GM19397 (cell line): ENCODE results near the gene SMAD2.
"Not testable (repeated sequence)": the region's sequence is repeated elsewhere in the genome, so short reads cannot be mapped to it uniquely, and the experiment has no call there.

ENCODE experiments used
- ATAC-seq: cut with Tn5 transposase; IDR thresholded peaks from one replicate; pipeline ENCODE4 v1.9.1; 2021; ENCODE audit warnings: mild to moderate bottlenecking, moderate library complexity; ENCODE audit not compliant: unreplicated experiment

The SMAD2 gene

DNA sequence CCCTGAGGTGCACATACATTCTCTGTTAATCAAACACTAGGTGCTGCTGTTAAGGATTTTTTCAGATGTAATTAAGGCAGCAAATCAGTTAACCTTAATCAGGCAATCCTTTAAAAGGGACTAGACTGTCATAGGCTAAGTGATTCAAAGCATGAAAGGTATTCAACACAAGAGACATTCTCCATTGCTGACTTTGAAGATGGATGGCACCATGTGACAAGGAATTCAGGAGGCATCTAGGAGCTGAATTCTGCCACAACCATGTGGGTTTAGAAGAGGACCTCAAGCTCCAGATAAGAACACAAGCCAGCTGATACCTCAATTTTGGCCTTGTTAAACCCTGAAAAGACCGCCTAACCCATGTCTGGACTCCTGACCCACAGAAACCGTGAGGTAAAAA is 84.0 kb downstream of the SMAD2 start:
- no peak for ATAC-seq

DNA sequence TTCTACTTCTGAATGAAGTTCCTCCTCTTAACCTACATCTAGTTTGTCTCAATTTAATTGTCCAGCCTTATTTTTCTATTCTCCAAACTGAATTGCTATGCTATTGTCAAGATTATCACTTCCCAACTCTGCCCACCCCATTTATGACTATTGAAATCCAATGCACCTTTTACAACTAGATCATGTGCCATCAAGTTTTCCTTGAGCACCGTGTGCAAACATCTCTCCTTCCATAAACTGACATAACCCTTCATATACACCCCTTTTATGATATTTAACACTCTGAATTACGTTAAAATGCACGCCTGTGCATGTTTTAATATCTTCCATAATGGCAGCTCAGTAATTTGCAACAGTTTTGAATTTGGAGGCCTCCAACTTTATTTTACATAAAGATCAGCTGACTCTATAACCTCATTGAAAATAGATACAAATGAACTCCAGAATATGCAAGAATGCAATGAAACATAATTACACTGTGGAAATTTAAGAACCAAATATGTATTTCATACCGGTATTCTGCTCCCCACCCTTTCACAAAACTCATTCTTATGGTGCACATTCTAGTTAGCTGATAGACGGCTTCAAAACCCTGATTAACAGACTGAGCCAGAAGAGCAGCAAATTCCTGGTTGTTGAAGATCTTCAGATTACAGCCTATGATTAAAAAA is 85.5 kb downstream of the SMAD2 start:
- no peak for ATAC-seq

DNA sequence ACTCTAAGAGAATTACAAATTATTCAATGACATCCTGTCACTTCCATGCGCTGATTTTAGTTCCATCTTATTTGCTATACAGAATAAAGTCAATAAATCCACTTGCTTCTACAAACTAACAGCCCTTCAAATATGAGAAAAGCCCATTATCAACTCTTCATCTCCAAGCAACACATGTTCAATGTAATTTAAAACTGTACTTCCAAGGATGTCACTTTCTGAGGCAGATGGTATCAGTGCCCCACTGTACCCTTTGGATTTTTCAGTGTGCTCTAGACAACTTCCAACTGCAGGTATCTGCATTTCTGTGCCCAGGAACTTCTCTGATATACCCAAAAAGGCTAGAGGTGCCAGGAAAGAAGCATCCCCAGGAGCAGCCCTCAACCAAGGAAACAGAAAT is 87.6 kb downstream of the SMAD2 start:
- ATAC-seq = no peak

DNA sequence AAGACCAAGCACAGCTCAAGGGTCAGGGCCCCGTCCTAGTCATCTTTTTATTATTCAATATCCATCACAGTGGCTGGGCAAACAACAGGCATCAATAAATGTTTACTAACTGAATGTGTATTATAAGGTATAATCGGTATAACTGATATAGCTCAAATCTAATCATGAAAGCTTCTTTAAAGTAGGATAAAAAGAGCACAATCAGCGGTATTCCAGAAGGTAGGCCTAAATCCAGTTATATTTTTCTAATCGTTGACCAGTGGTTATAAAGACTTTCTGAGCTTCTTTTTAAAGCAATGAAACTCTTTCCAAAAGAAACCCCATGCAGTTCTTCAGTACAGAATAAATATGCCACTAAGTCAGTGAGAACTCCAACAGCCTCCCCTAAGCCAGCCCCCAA is 92.1 kb downstream of the SMAD2 start:
- ATAC-seq = no peak

DNA sequence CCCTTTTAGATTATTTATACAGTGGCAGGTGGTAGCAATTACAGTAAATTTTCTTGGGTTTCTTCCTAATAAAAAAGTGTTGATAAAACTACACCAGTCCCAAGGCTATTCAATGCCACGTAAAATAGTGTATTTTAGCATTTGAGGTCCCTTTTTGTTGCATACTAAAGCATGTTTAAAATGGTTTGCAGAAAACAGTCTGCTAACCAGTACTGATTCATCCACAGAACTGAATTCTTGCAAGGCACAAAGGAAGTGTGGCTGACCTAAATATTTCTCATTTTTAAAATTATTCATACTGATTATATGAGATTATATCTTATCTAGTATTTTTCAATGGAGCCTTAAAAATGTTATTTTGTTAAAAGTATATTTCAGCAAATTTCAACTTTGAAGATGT is 98.1 kb downstream of the SMAD2 start:
- ATAC-seq = no peak

DNA sequence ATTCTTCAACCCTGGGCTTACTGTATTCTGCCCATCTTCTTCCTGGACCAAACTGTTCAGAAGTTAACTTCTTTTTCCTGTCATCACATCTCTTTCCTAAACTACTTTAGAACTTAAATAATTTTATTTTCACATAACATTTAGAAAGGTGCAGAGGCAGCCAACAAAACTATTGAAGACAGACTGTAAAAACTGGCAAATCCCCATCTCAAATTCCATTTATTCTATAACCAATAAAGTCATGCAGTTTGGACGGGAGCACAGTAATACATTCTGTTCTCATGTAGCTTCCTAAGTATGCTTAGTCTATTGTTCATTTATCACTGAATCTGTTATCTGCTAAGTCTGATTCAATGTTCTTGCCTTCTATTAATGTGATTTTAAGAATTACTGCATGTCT is 99.1 kb downstream of the SMAD2 start:
- ATAC-seq = no peak

DNA sequence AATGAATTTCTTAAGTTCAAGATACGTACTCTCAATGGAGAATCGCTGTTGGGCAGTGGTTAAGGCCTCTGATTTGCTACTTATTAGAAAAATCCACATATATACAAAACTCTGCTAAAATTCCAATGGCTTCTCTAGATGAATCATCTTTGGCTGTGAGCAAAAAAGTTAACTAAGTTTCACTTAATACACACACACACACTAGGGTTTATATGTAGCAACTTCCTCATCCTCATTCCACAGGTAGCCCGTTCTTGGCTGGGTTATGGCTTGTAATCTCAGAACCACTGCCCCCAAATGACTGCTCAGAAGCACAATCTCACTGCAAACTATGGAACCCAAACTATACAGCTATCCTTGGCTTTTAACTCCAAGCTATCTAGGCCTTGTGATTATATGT is 99.7 kb downstream of the SMAD2 start:
- no peak for ATAC-seq

DNA sequence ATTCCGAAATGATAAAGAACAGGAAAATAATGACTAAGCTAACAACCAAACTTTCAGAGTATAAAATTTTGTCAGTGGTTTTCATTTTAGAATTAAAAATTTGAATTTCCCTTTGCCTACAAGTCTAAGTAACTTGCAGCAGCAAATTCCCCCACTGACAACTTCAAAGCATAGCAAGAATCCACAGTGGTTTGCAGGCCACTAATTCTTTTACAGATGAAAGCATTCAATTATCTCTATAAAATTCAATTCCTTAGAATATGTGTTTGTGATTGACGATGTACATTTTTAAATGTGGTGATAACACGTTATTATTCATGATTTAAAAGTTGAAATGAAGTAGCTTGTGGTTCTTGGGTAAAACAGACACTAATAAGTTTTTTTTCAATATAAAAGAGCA is 100.6 kb downstream of the SMAD2 start:
- no peak for ATAC-seq

DNA sequence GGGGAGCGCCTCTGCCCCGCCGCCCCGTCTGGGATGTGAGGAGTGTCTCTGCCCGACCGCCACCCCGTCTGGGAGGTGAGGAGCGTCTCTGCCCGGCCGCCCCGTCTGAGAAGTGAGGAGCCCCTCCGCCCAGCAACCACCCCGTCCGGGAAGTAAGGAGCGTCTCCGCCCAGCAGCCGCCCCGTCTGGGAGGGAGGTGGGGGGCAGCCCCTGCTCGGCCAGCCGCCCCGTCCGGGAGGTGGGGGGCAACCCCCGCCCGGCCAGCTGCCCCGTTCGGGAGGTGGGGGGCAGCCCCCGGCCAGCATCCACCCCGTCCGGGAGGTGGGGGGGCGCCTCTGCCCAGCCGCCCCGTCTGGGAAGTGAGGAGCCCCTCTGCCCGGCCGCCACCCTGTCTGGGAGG is 102.4 kb downstream of the SMAD2 start:
- not testable (repeated sequence) for ATAC-seq

DNA sequence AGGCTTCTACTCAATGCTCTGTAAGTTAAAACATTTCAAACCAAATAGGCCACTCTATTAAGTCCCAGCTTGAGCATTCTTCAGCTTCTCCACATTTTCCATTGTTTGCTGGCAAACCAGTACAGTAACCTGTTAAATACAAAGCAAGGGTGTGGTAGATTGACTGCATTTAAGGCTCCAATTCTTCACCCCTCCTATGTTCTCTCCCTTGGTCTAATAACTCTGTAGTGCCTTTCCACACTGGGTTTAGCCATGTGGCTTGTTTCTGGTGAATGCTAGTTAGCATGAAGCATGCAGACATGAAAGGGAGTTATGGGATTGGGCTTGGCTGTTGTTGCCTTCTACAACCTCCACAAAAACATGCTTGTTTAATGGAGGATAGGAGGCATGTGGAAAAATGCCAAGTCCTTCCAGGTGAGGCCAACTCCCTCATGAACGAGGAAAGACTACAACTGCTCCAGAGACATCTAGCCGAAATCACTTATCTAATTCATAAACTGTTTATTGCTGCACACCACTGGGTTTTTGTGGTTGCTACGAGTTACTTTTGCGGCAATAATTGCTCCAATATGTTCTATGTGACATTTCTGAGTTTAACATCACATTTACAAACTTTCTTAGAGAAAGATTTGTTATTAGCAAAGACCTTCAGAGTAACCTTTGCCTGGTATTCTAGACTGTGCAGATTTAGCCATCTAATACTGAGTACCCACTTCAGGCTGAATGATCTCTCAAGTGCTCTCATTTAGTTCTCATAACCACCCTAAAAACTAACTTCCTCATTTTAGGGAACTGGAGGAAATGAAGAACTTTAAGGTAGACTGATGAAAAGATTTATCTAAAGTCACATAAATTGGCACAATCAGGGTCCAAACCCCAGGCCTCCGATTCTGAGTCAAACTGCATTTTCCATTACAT is 104.0 kb downstream of the SMAD2 start:
- no peak for ATAC-seq

DNA sequence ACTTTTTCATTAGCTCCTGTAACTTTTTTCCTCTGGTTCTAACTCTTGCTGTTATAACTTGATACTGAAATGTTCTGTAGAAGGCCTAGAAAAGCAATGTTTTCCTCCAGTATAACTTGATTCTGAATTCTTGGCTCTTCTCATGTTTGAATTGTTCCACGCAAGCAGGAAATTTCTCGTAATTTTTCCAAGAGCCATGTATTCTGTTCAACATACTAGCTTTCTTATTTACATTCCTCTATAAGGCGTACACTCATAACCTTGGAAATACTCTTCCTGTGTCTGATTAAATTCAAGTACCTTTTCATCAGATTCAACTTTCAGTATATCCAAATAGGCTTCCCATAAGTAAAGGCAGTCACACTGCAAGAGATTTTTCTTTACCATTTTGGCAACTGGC is 109.1 kb downstream of the SMAD2 start:
- no peak for ATAC-seq

DNA sequence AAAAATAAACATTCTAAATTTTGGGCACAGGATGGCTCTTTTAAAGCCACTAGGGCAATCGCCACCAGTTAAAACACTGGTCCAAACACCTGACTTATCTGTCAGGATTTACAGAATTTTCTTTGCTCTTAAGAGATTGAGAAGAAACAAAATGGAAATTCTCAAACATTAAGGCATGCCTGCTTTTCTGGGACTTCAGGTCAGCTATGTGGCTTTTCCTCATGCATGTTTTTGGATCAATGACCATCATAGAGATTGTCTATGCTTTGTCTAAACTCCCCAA is 112.7 kb downstream of the SMAD2 start:
- no peak for ATAC-seq

DNA sequence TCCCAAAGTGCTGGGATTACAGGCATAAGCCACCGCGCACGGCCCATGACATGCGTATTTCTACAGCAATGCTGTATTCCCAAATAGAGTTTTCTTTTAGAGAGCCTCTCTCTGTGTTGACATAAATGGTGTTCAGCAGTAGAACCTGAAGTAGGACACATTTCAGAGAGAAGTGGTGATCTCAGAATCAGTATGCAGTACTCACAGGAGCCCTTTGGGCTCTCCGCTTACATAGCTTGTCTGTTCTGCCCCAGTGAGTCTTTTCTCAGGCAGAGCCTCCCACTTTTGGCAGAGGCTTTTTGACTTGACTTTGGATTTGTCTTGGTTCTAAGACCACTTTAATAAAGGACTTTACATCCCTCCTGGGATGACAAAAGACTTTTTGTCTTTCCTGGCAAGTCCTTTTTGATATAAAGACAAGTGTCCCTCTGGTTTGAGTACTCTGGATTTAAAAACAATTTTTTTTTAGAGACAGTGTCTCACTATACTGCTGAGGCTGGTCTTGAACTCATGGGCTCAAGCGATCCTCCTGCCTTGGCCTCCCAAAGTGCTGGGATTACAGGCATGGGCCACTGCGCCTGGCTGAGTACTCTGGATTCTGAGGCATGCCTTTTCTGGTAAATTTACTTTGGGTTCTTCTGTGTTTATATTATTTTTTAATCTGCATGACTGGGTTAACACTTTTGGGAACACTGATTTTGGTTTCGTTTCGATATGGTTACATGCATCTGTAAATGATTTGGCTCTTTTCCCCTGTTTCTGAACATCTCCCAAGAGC is 113.3 kb downstream of the SMAD2 start:
- no peak for ATAC-seq

DNA sequence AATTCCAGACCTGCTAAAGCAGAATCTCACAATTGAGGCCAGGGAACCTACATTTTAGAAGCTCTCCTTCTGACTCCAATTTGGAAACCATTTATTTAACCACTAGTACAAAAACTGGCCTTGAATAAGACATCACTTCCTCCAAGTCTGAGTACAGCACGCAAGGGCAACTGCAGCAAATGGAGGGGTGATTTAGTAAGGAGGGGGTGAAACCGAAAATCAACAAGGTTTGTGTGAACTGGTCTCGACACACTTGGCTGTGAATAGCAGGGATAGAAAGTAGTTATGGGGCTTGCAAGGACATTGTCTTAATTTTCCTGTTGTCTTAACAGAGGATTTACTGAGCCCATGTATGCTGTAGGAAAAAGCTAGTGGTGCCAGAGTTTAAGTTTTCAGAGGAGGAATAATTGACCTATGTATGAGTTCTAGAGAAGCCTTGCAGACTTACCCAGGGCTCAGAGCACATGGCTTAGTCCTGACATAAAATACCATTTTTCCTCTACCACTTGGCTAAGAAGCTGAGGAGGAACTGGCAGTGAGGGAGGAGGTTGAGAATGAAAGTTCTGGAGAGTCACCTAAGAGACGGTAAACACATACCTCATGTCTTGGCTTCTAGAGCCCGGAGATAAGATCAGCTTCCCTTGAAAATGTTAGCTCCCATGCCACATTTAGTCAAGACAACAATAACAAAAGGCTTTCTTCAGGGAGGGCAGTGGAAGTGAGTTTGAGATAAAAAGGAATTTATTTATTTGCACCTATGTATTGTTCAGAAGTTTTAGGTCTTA is 114.8 kb downstream of the SMAD2 start:
- no peak for ATAC-seq

DNA sequence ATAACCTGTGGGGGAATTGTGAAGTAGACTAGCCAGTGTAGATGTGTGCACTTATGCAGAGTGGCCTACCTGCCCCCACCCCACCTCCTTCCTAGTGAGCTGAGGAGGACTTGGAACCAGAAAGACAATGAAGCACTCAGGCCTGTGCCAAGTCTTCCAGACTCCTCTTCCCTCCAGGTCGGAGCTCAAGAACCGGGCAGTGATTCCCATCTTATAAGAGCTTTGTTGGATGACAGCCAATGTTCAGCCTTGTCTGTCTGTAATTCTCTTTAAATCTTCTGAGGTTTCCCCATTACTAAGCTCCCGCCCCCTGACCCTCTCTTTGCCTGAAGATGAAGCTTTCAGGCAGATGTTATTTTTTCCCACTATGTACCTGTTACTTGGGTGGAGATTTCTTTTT is 121.0 kb downstream of the SMAD2 start:
- ATAC-seq = no peak

DNA sequence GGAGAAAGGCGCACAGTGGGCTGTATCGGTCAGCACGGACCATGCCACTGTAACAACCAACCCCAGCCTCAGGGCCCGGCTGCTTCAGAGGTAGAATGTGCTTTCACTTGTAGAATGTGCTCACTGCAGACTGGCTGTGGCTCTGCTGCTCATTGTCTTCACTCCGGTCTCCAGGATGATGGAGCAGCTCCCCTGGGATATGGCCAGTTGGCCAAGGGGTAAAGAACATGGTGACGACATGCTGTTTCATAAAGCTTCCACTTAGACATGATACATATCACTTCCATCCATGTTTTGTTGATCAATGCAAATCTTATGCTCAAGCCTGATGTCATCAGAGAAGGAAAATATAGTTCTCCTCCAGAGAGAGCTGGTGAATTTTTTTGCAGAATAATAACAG is 127.7 kb downstream of the SMAD2 start:
- no peak for ATAC-seq

DNA sequence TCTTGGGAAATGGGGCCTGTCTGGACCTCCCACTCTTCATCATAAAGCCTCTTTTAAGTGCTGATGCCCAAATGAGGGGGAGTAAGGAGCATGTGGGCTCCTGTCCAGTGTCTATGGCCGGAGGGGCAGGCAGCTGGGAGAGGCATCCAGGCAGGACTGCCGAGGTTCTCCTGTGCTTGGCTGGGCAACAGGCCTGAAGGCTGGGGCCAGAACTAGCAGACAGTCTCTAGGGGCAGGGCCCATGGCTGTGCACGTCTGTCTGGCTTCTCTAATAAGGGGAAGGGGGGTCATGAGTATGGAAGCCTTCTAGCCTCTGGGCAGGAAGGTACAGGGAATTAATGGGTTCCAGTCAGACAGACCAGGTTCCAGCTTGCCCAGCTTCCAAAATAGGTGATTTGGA is 128.6 kb downstream of the SMAD2 start:
- no peak for ATAC-seq

DNA sequence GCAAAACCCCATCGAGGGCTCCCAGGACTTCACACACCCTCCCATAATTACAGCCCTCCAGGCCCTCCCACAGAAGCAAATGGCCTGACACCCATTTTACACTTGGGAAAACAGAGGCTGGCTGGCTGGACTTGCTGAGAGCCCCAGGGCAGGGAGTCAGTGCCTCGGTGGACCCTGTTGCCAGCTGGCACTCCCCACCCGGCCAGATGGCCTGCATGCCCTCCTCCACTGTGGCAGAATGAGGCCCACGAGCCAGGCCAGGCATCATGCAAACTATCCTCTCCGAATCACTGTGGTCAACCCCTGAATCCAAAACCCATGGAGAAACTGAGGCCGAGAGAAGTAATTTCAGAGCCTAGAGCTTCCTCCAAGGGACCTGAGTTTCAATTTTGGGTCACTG is 129.7 kb downstream of the SMAD2 start:
- no peak for ATAC-seq

DNA sequence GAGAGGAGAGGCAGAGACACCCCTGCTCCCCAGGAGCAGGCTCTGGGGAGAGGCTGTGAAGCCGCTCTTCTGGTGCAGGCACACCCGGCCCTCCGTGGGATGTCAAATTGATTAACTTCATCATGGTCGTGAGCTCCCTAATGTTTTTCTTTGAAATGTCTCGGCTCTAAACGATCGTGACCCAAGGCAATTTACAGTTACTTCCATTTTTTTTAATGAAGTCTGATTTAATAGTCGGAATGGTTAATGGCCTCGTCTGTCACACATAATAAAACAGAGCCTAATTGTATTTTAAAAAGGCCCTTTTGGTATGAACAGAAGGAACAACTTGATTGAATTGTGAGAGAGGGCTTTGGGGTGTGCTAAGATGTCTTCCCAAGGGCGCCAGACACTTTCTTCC is 130.2 kb downstream of the SMAD2 start:
- no peak for ATAC-seq

DNA sequence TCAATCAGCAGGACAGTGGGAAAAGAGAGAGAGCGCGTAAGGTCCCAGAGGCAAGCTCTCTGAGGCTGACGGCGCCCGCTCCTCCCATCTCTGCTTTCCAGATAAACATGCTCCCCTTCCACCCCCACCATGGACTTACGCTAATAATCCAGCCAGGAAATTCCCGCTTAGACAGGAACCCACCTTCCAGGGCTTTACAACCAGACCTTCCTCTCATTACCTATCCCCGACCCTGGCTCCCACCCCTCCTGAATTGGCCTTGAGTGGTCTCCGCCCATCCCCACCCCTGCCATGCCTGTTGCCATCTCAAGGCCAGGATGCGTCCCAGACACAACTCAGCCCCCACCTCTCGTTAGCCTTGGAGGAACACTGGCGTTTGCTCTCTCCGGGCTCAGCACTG is 131.1 kb downstream of the SMAD2 start:
- ATAC-seq = no peak

DNA sequence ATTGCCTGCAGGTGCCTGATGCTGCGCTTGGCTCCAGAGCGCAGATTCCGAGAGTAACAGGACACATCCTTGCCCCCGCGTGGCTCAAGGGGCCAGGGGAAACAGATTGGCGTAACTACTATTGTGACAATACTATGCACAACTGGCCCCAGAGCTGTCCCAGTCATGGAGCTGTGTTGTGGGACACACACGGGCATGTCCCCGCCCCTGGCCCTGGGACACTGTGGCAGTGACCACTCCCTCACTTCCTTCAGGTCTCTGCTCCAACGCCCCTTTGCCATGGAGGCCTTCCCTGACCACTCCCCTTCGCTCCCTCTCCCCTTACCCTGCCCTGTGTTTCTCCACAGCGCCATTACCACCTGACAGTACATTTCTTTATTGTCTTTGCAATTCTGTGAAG is 132.1 kb downstream of the SMAD2 start:
- no peak for ATAC-seq
